GM12878 (cell line): ENCODE results near the gene SLC35F3. TPM values are rescaled to one million over a fixed set of nuclear protein-coding genes. Genes with fewer than 3 reads are reported as not detected.

Experiments used
- ASH2L ChIP-seq: fragments of 300-600, 200-600 bp; sonication (generic); IDR thresholded peaks from 2 replicates; pipeline ENCODE4 v1.6.1; 2017; ENCODE audit warnings: low read depth, mild to moderate bottlenecking, borderline replicate concordance
- MYB ChIP-seq: fragments of 150-350 bp; IDR thresholded peaks from 2 replicates; pipeline ENCODE4 v1.6.1; 2014; ENCODE audit warnings: mild to moderate bottlenecking, low read depth, low read length, borderline replicate concordance
- NR2C2 ChIP-seq: IDR thresholded peaks from 2 replicates; pipeline ENCODE4 v1.6.1; 2011; ENCODE audit warnings: borderline replicate concordance, low read depth; ENCODE audit not compliant: control insufficient read depth, insufficient read length
- PRDM15 ChIP-seq: fragments of 450-650 bp; formaldehyde crosslinking; IDR thresholded peaks from 2 replicates; pipeline ENCODE4 v1.4.0; 2020; ENCODE audit warnings: mild to moderate bottlenecking, moderate library complexity
- SIX5 ChIP-seq: IDR thresholded peaks from 2 replicates; pipeline ENCODE4 v1.6.1; 2011; ENCODE audit warnings: mild to moderate bottlenecking, low read depth, low read length, moderate library complexity; ENCODE audit not compliant: severe bottlenecking
- ZBTB33 ChIP-seq: fragments of 450-650 bp; IDR thresholded peaks from 2 replicates; pipeline ENCODE4 v1.6.1; 2017; ENCODE audit warnings: mild to moderate bottlenecking
- polyA plus RNA-seq, 11 experiments: library from polyadenylated mRNA; depleted of rRNA in 4 of 11; unstranded in 6 of 11; stranded (reverse) in 5 of 11; fragments of >200 nt; fragmentation: Nextera tagmentation in 4 of 11; fragmentation: Illumina TruSeq in 1 of 11; extraction: Ambion mirVana in 4 of 11; extraction: Trizol in 1 of 11; gene quantifications; 1 replicate in 1 of 11; 2 replicates in 10 of 11; pipeline versions ENCODE4 v1.2.1 to v1.2.3, GENCODE V29; 2011 to 2016; ENCODE audit warnings: inconsistent platforms in 2 of 11, missing spikeins in 2 of 11, low read depth in 1 of 11
- total RNA-seq, 4 experiments: library from RNA; depleted of rRNA in 3 of 4; stranded (reverse); fragments of >200 nt in 3 of 4; fragmentation: Illumina TruSeq in 1 of 4; extraction: Trizol in 1 of 4; gene quantifications; 2 replicates each; pipeline versions ENCODE4 v1.2.1 to v1.2.3, GENCODE V29; 2013 to 2021

SLC35F3 gene
- total and polyA plus RNA-seq, 10 of the 15 experiments (the other 5 are each of a cell fraction or from before 2014, with no cell fraction given), result 1.0 to 8.6 (median 5.7) TPM

- TF ChIP-seq PRDM15 (CRISPR knock-in tag) (no peak), ZBTB33 (no peak), ASH2L (no peak), SIX5 (no peak), MYB (no peak), NR2C2 (no peak)
Observed at GRCh38 chr1:234326497-234327366, 422.3 kb downstream of the SLC35F3 start (continued).
